ENCODE results near the gene TBL2.
A peak's percentile ranks its signal among the peaks of the same experiment; 100 is the strongest.

DNA sequence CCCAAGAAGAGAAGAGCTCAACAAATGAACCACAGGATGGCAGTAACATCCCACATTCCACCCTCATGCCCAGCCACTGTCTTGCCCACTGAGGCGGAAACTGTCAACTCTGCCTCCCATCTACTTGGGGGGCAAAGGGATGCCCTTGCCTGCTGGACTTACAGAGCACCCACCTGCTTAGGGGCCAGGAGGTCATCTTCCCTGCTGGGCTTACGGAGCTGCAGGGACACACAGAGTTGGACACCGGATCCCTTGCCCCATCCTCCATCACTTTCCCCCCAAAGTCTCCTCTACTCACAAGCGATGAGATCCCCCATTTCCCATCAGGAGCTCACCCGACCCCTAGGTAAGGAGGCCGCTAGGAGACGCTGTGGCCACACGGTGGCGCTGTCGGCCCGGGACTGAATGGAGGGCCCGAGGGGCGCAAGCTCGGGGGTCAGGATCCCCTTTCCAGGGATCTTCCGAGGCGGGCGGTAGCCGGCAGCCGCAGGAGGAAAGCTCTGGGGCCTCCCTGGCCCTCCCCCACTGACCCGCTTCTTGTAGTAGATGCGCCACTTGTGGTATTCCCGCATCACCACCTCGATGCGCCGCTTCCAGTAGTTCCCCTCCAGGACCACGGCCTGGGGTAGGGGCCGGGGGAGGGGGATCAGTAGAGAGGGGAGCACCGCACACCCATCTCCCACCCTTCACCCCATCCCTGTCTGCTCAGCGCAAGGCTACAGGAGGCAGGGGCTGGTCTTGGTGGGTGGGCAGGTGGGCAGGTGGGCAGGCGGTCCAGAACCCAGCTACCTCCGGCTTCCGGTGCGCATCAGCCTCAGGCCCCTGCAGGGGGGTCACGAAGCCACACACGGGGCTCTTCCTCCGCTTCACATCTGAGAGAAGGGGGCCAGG is 28.7 kb upstream of the TBL2 start:
- TF ChIP-seq, protein P1, sequence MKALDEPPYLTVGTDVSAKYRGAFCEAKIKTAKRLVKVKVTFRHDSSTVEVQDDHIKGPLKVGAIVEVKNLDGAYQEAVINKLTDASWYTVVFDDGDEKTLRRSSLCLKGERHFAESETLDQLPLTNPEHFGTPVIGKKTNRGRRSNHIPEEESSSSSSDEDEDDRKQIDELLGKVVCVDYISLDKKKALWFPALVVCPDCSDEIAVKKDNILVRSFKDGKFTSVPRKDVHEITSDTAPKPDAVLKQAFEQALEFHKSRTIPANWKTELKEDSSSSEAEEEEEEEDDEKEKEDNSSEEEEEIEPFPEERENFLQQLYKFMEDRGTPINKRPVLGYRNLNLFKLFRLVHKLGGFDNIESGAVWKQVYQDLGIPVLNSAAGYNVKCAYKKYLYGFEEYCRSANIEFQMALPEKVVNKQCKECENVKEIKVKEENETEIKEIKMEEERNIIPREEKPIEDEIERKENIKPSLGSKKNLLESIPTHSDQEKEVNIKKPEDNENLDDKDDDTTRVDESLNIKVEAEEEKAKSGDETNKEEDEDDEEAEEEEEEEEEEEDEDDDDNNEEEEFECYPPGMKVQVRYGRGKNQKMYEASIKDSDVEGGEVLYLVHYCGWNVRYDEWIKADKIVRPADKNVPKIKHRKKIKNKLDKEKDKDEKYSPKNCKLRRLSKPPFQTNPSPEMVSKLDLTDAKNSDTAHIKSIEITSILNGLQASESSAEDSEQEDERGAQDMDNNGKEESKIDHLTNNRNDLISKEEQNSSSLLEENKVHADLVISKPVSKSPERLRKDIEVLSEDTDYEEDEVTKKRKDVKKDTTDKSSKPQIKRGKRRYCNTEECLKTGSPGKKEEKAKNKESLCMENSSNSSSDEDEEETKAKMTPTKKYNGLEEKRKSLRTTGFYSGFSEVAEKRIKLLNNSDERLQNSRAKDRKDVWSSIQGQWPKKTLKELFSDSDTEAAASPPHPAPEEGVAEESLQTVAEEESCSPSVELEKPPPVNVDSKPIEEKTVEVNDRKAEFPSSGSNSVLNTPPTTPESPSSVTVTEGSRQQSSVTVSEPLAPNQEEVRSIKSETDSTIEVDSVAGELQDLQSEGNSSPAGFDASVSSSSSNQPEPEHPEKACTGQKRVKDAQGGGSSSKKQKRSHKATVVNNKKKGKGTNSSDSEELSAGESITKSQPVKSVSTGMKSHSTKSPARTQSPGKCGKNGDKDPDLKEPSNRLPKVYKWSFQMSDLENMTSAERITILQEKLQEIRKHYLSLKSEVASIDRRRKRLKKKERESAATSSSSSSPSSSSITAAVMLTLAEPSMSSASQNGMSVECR (CRISPR knock-in tag; IDR thresholded peaks at IDR 0.05; ENCODE audit: borderline replicate concordance): no peak
- TF ChIP-seq, protein P2, sequence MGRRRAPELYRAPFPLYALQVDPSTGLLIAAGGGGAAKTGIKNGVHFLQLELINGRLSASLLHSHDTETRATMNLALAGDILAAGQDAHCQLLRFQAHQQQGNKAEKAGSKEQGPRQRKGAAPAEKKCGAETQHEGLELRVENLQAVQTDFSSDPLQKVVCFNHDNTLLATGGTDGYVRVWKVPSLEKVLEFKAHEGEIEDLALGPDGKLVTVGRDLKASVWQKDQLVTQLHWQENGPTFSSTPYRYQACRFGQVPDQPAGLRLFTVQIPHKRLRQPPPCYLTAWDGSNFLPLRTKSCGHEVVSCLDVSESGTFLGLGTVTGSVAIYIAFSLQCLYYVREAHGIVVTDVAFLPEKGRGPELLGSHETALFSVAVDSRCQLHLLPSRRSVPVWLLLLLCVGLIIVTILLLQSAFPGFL (CRISPR knock-in tag; IDR thresholded peaks at IDR 0.05; ENCODE audit: borderline replicate concordance): no peak
- TF ChIP-seq, protein P3, sequence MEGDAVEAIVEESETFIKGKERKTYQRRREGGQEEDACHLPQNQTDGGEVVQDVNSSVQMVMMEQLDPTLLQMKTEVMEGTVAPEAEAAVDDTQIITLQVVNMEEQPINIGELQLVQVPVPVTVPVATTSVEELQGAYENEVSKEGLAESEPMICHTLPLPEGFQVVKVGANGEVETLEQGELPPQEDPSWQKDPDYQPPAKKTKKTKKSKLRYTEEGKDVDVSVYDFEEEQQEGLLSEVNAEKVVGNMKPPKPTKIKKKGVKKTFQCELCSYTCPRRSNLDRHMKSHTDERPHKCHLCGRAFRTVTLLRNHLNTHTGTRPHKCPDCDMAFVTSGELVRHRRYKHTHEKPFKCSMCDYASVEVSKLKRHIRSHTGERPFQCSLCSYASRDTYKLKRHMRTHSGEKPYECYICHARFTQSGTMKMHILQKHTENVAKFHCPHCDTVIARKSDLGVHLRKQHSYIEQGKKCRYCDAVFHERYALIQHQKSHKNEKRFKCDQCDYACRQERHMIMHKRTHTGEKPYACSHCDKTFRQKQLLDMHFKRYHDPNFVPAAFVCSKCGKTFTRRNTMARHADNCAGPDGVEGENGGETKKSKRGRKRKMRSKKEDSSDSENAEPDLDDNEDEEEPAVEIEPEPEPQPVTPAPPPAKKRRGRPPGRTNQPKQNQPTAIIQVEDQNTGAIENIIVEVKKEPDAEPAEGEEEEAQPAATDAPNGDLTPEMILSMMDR (IDR thresholded peaks at IDR 0.05): peak; percentile 97
- TF ChIP-seq SP1 (CRISPR knock-in tag; conservative IDR thresholded peaks at IDR 0.05) (no peak), ZSCAN18 (CRISPR knock-in tag; IDR thresholded peaks at IDR 0.05) (no peak), FOXK1 (CRISPR knock-in tag; IDR thresholded peaks at IDR 0.05) (no peak), NR2C2 (CRISPR knock-in tag; IDR thresholded peaks at IDR 0.05) (no peak), CREB1 (CRISPR knock-in tag; IDR thresholded peaks at IDR 0.05) (no peak), NR1H2 (CRISPR knock-in tag; IDR thresholded peaks at IDR 0.05) (no peak), KAT7 (CRISPR knock-in tag; IDR thresholded peaks at IDR 0.05; ENCODE audit: borderline replicate concordance) (no peak)
- TF ChIP-seq, protein P4, sequence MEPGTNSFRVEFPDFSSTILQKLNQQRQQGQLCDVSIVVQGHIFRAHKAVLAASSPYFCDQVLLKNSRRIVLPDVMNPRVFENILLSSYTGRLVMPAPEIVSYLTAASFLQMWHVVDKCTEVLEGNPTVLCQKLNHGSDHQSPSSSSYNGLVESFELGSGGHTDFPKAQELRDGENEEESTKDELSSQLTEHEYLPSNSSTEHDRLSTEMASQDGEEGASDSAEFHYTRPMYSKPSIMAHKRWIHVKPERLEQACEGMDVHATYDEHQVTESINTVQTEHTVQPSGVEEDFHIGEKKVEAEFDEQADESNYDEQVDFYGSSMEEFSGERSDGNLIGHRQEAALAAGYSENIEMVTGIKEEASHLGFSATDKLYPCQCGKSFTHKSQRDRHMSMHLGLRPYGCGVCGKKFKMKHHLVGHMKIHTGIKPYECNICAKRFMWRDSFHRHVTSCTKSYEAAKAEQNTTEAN (CRISPR knock-in tag; IDR thresholded peaks at IDR 0.05): no peak
